Measurements from ENCODE around the gene BEAN1.

BEAN1 gene

GRCh38 chr16:66467611-66468010, 40.5 kb downstream of the BEAN1 start:
- TF ChIP-seq, protein P1, sequence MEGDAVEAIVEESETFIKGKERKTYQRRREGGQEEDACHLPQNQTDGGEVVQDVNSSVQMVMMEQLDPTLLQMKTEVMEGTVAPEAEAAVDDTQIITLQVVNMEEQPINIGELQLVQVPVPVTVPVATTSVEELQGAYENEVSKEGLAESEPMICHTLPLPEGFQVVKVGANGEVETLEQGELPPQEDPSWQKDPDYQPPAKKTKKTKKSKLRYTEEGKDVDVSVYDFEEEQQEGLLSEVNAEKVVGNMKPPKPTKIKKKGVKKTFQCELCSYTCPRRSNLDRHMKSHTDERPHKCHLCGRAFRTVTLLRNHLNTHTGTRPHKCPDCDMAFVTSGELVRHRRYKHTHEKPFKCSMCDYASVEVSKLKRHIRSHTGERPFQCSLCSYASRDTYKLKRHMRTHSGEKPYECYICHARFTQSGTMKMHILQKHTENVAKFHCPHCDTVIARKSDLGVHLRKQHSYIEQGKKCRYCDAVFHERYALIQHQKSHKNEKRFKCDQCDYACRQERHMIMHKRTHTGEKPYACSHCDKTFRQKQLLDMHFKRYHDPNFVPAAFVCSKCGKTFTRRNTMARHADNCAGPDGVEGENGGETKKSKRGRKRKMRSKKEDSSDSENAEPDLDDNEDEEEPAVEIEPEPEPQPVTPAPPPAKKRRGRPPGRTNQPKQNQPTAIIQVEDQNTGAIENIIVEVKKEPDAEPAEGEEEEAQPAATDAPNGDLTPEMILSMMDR (IDR thresholded peaks at IDR 0.05; ENCODE audit: control extremely low read depth, extremely low read depth, low read depth, missing control alignments), result no peak
- ChIA-PET CTCF (interaction anchor here (1.5 to 2.4 kb wide), 2 partner anchors 12 to 15 kb away, joined by 4 to 12 read pairs; no protein-coding TSS in a partner anchor), POLR2A (no interaction called here)
- no peak for DNase-seq (ENCODE audit: extremely low spot score)

- ChIA-PET CTCF (interaction anchor here (1.3 to 2.4 kb wide), 6 partner anchors 8 to 140 kb away, joined by 3 to 12 read pairs (median 4); no protein-coding TSS in a partner anchor), POLR2A (no interaction called here)
- DNase-seq (ENCODE audit: extremely low spot score), result no peak
- TF ChIP-seq, protein P1 (IDR thresholded peaks at IDR 0.05; ENCODE audit: control extremely low read depth, extremely low read depth, low read depth, missing control alignments), result no peak
These were observed 41.3 kb downstream of the BEAN1 start for GRCh38 chr16:66468321-66468965.

GRCh38 chr16:66469291-66469946, 42.3 kb downstream of the BEAN1 start:
- DNase-seq (ENCODE audit: extremely low spot score), result no peak
- ChIA-PET POLR2A (no interaction called here), CTCF (interaction anchor here (1.1 to 2.4 kb wide), 7 partner anchors 7 to 139 kb away, joined by 3 to 12 read pairs (median 4); no protein-coding TSS in a partner anchor)
- TF ChIP-seq, protein P1 (IDR thresholded peaks at IDR 0.05; ENCODE audit: control extremely low read depth, extremely low read depth, low read depth, missing control alignments), result no peak

DNA sequence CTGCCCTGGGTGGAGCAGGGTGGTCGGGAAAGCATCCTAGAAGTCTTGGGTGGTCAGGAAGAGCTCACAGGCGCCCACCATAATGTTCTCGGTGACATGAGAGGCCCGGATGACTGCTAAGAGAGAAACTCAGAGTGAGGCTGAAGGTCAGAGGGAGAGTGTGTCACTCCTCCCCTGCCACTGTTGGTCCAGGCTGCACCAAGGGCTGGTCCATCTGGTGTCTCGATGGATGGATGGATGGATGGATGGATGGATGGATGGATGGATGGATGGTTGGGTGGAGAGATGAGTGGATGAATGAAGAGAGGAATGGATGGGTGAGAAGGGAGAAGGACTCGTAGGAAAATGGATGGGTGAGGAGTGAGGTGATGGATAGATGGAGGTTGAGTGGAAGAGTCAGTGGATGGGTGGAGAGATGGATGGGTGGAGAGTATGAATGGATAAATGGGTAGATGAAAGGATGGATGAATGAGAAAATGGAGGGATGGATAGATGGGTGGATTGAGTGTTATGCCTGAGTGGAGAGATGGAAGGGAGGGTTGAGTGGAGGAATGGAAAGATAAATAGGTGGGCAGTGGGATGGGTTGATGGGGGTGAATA, 43.0 kb downstream of the BEAN1 start:
- ChIA-PET CTCF (interaction anchor here (1.1 to 2.4 kb wide), 4 partner anchors 13 to 113 kb away, joined by 3 to 12 read pairs (median 4); no protein-coding TSS in a partner anchor), POLR2A (no interaction called here)
- DNase-seq (ENCODE audit: extremely low spot score), result no peak
- TF ChIP-seq, protein P1 (IDR thresholded peaks at IDR 0.05; ENCODE audit: control extremely low read depth, extremely low read depth, low read depth, missing control alignments), result no peak

- TF ChIP-seq, protein P1 (IDR thresholded peaks at IDR 0.05; ENCODE audit: control extremely low read depth, extremely low read depth, low read depth, missing control alignments), result no peak
- ChIA-PET POLR2A (no interaction called here), CTCF (interaction anchor here (0.8 to 1.5 kb wide), 2 partner anchors 13 to 397 kb away, joined by 3 to 5 read pairs; no protein-coding TSS in a partner anchor)
- no peak for DNase-seq (ENCODE audit: extremely low spot score)
These were observed 43.5 kb downstream of the BEAN1 start for GRCh38 chr16:66470556-66470955.

- no peak for DNase-seq (ENCODE audit: extremely low spot score)
- CTCF ChIA-PET, result interaction anchor here (0.8 to 1.5 kb wide), 3 partner anchors 12 to 397 kb away, joined by 3 to 5 read pairs (median 4); no protein-coding TSS in a partner anchor
- POLR2A ChIA-PET, result no interaction called here
- TF ChIP-seq, protein P1 (IDR thresholded peaks at IDR 0.05; ENCODE audit: control extremely low read depth, extremely low read depth, low read depth, missing control alignments), result no peak
These were observed 44.2 kb downstream of the BEAN1 start for GRCh38 chr16:66471264-66471663.

Data from GM10248 (cell line).